Peyer's patch (tissue), 4 donors: Measurements from ENCODE around the gene PIEZO1.

Experiments
- CTCF ChIP-seq, 6 experiments: fragments of 450-650 bp in 4 of 6; fragments of 200-600 bp in 2 of 6; sonication (generic) in 1 of 6; IDR thresholded peaks; one replicate each; pipeline ENCODE4 v1.5.1; 2017 to 2019; ENCODE audit warnings: antibody characterized with exemption in 6 of 6, mild to moderate bottlenecking in 3 of 6, moderate library complexity in 1 of 6
- POLR2A ChIP-seq, 2 donors: fragments of 450-650 bp; IDR thresholded peaks; one replicate each; pipeline ENCODE4 v1.5.1; 2017; ENCODE audit warnings: antibody characterized with exemption in 2 of 2, mild to moderate bottlenecking in 2 of 2, moderate library complexity in 2 of 2

GRCh38 chr16:88737298-88738150 lies 47.5 kb downstream of the PIEZO1 start:
- TF ChIP-seq CTCF (IDR thresholded peaks at IDR 0.05) (peak; percentile 99 to 100 (median 100)), POLR2A (IDR thresholded peaks at IDR 0.05) (no peak)
